SU-DHL-6 (cell line): ENCODE measurements around the gene GJB6.

Experiments
- H2AFZ ChIP-seq: fragments of 200-600 bp; sonication (generic); 2 replicates; pipeline ENCODE4 v1.6.1; 2014; ENCODE audit warnings: low read depth, mild to moderate bottlenecking, moderate library complexity, mixed read lengths, antibody characterized with exemption, low read length; ENCODE audit not compliant: severe bottlenecking
- H3F3A ChIP-seq: fragments of 200-600 bp; shearing (Covaris generic); 2 replicates; pipeline ENCODE4 v1.6.0; 2016; ENCODE audit warnings: antibody characterized with exemption, mild to moderate bottlenecking; ENCODE audit not compliant: insufficient read depth
- H3K27ac ChIP-seq: fragments of 200-600 bp; sonication (generic); 2 replicates; pipeline ENCODE4 v1.5.1; 2016; ENCODE audit warnings: low read depth, mild to moderate bottlenecking, low read length, moderate library complexity, mixed read lengths
- H3K27me3 ChIP-seq: fragments of 200-600 bp; sonication (generic), shearing (Covaris generic); 2 replicates; pipeline ENCODE4 v1.6.0; 2014; ENCODE audit warnings: mild to moderate bottlenecking, low read length
- H3K36me3 ChIP-seq: fragments of 200-600 bp; sonication (generic); 2 replicates; pipeline ENCODE4 v1.6.1; 2014; ENCODE audit warnings: mild to moderate bottlenecking, low read length, mixed read lengths
- H3K4me2 ChIP-seq: fragments of 300-600, 200-600 bp; shearing (Covaris generic), sonication (generic); 2 replicates; pipeline ENCODE4 v1.6.0; 2014; ENCODE audit warnings: low read length, low read depth, mild to moderate bottlenecking; ENCODE audit not compliant: poor library complexity, severe bottlenecking
- H3K4me3 ChIP-seq: fragments of 200-600 bp; sonication (generic); 2 replicates; pipeline ENCODE4 v1.5.1; 2014; ENCODE audit warnings: antibody characterized with exemption, low read length, mild to moderate bottlenecking, mixed read lengths; ENCODE audit not compliant: insufficient read depth, poor library complexity, severe bottlenecking
- H3K79me2 ChIP-seq: fragments of 200-600 bp; sonication (generic); 2 replicates; pipeline ENCODE4 v1.6.1; 2014; ENCODE audit warnings: mild to moderate bottlenecking, low read length, moderate library complexity; ENCODE audit not compliant: insufficient read depth
- H3K9ac ChIP-seq: fragments of 200-600 bp; sonication (generic); 2 replicates; pipeline ENCODE4 v1.7.0; 2014; ENCODE audit warnings: mild to moderate bottlenecking, low read length
- H3K9me2 ChIP-seq: fragments of 200-600 bp; sonication (generic); replicated peaks from 2 replicates; pipeline ENCODE4 v1.6.1; 2014; ENCODE audit warnings: low read length; ENCODE audit not compliant: insufficient read depth
- H3K9me3 ChIP-seq: fragments of 200-600 bp; sonication (generic); 2 replicates; pipeline ENCODE4 v1.6.1; 2014; ENCODE audit warnings: low read length, mixed read lengths; ENCODE audit not compliant: insufficient read depth
- H4K20me1 ChIP-seq: fragments of 200-600 bp; sonication (generic); 2 replicates; pipeline ENCODE4 v1.6.1; 2014; ENCODE audit warnings: low read depth, mild to moderate bottlenecking, antibody characterized with exemption, low read length, moderate library complexity, mixed read lengths
- CTCF ChIP-seq: fragments of 200-600 bp; sonication (generic); IDR thresholded peaks from one replicate; pipeline ENCODE4 v1.5.1; 2017; ENCODE audit warnings: antibody characterized with exemption, mild to moderate bottlenecking, low read length, moderate library complexity; ENCODE audit not compliant: insufficient read depth, poor library complexity, severe bottlenecking
- EZH2phosphoT487 ChIP-seq: fragments of 200-600 bp; sonication (generic), shearing (Covaris generic); conservative IDR thresholded peaks from 2 replicates; pipeline ENCODE4 v1.6.1; 2018; ENCODE audit warnings: mild to moderate bottlenecking, antibody characterized with exemption, low read length, moderate library complexity, mixed read lengths

GJB6 gene

GRCh38 chr13:20174656-20175405 is 57.3 kb downstream of the GJB6 start:
- no peak overlapping the region for H3K27ac ChIP-seq
- no peak overlapping the region for H3K4me3 ChIP-seq
- H4K20me1 ChIP-seq: no peaks in the 10 kb centered on the region
- no peak overlapping the region for H2AFZ ChIP-seq
- H3K36me3 ChIP-seq: no peaks in the 10 kb centered on the region
- H3K4me2 ChIP-seq: no peak overlapping the region
- no peaks in the 10 kb centered on the region for H3K9me2 ChIP-seq
- no peaks in the 10 kb centered on the region for H3K9me3 ChIP-seq
- no peak overlapping the region for H3K9ac ChIP-seq
- H3K27me3 ChIP-seq: no peaks in the 10 kb centered on the region
- H3F3A ChIP-seq: no peaks in the 10 kb centered on the region
- TF ChIP-seq CTCF: no peak
- no peak for TF ChIP-seq EZH2phosphoT487
- H3K79me2 ChIP-seq: no peaks in the 10 kb centered on the region

GRCh38 chr13:20173116-20173746 is 58.9 kb downstream of the GJB6 start:
- H3K27me3 ChIP-seq: no peaks in the 10 kb centered on the region
- H2AFZ ChIP-seq: no peak overlapping the region
- no peaks in the 10 kb centered on the region for H3K9me2 ChIP-seq
- no peaks in the 10 kb centered on the region for H3K9me3 ChIP-seq
- no peak overlapping the region for H3K27ac ChIP-seq
- no peaks in the 10 kb centered on the region for H3F3A ChIP-seq
- no peaks in the 10 kb centered on the region for H3K36me3 ChIP-seq
- no peak overlapping the region for H3K4me3 ChIP-seq
- H4K20me1 ChIP-seq: no peaks in the 10 kb centered on the region
- H3K4me2 ChIP-seq: no peak overlapping the region
- no peak overlapping the region for H3K9ac ChIP-seq
- no peak for TF ChIP-seq EZH2phosphoT487
- no peaks in the 10 kb centered on the region for H3K79me2 ChIP-seq
